HTR-8/SVneo (cell line): ENCODE measurements around the gene CFAP43.

Source experiments
- DNase-seq: peaks from one replicate; pipeline ENCODE4 v3.0.0; 2011; ENCODE audit warnings: low spot score, mixed read lengths; ENCODE audit not compliant: insufficient read length
- FAIRE-seq: peaks from 2 replicates; lab custom pipeline; 2011; peaks lifted over from hg19 to GRCh38; lab: Jason Lieb, UNC

Gene CFAP43

GRCh38 chr10:104150139-104150538 is 82.0 kb downstream of the CFAP43 start:
- no peak for FAIRE-seq
- no peak for DNase-seq

GRCh38 chr10:104146882-104147281 is 85.3 kb downstream of the CFAP43 start:
- no peak for DNase-seq
- FAIRE-seq: no peak

GRCh38 chr10:104144931-104145330 is 87.2 kb downstream of the CFAP43 start:
- FAIRE-seq: no peak

GRCh38 chr10:104143829-104144228 is 88.3 kb downstream of the CFAP43 start:
- FAIRE-seq (no peak), DNase-seq (no peak)

More at GRCh38 chr10:104144931-104145330, 87.2 kb downstream of the CFAP43 start:
- no peak for DNase-seq

GRCh38 chr10:104142081-104142480 is 90.1 kb downstream of the CFAP43 start:
- no peak for DNase-seq
- no peak for FAIRE-seq

GRCh38 chr10:104139221-104139620 is 92.9 kb downstream of the CFAP43 start:
- FAIRE-seq (no peak), DNase-seq (no peak)

GRCh38 chr10:104138131-104138530 is 94.0 kb downstream of the CFAP43 start:
- DNase-seq (no peak), FAIRE-seq (no peak)

GRCh38 chr10:104130041-104130440 is 102.1 kb downstream of the CFAP43 start:
- FAIRE-seq: no peak
- DNase-seq: no peak

- DNase-seq: no peak
- FAIRE-seq: no peak
Measured at GRCh38 chr10:104128214-104128613, 104.0 kb downstream of the CFAP43 start.

GRCh38 chr10:104127411-104127810 is 104.8 kb downstream of the CFAP43 start:
- DNase-seq (no peak), FAIRE-seq (no peak)

- FAIRE-seq (no peak), DNase-seq (no peak)
Measured at GRCh38 chr10:104123397-104123796, 108.8 kb downstream of the CFAP43 start.

- no peak for DNase-seq
- peak; percentile 20 for FAIRE-seq
Measured at GRCh38 chr10:104122225-104123107, 109.7 kb downstream of the CFAP43 start.

GRCh38 chr10:104121485-104122224 is 110.5 kb downstream of the CFAP43 start, which contains the start of gene SFR1:
SFR1 (plus strand) TSS chr10:104122171; CDS start chr10:104122184, 13 bp downstream.
- FAIRE-seq (peak; percentile 98), DNase-seq (peak; percentile 92)

- peak; percentile 64 for FAIRE-seq
- peak; percentile 78 for DNase-seq
Measured at GRCh38 chr10:104120903-104121484, 111.2 kb downstream of the CFAP43 start.

- DNase-seq: no peak
- FAIRE-seq: no peak
Measured at GRCh38 chr10:104120512-104120902, 111.7 kb downstream of the CFAP43 start.

- DNase-seq (no peak), FAIRE-seq (no peak)
Measured at GRCh38 chr10:104119996-104120395, 112.2 kb downstream of the CFAP43 start.

- FAIRE-seq (no peak), DNase-seq (no peak)
Measured at GRCh38 chr10:104117839-104118323, 114.3 kb downstream of the CFAP43 start.

GRCh38 chr10:104113376-104113956 is 118.7 kb downstream of the CFAP43 start:
- no peak for FAIRE-seq

GRCh38 chr10:104109908-104110662 is 122.1 kb downstream of the CFAP43 start:
- DNase-seq (peak; percentile 9), FAIRE-seq (no peak)

More at GRCh38 chr10:104113376-104113956, 118.7 kb downstream of the CFAP43 start:
- no peak for DNase-seq
